ENCODE results near the gene CERT1.

The CERT1 gene

GRCh38 chr5:75463726-75464125, 47.7 kb downstream of the CERT1 start:
- no peak for DNase-seq (ENCODE audit: extremely low spot score)
- TF ChIP-seq ZNF384 (IDR thresholded peaks at IDR 0.05) (no peak), NFRKB (IDR thresholded peaks at IDR 0.05) (no peak), CTBP1 (IDR thresholded peaks at IDR 0.05; ENCODE audit: borderline replicate concordance) (no peak)
- ChIA-PET CTCF (no interaction called here), POLR2A (no interaction called here)

GRCh38 chr5:75461679-75462078, 49.8 kb downstream of the CERT1 start:
- no peak for DNase-seq (ENCODE audit: extremely low spot score)
- ChIA-PET POLR2A (no interaction called here), CTCF (interaction anchor here (0.6 to 0.7 kb wide), 2 partner anchors 19 to 789 kb away, joined by 5 to 7 read pairs; no protein-coding TSS in a partner anchor)
- TF ChIP-seq LEF1 (IDR thresholded peaks at IDR 0.05; ENCODE audit: borderline replicate concordance) (no peak), TARDBP (IDR thresholded peaks at IDR 0.05) (no peak), FOXK2 (IDR thresholded peaks at IDR 0.05) (no peak), SUZ12 (IDR thresholded peaks at IDR 0.05) (no peak), BHLHE40 (IDR thresholded peaks at IDR 0.05; ENCODE audit: borderline replicate concordance) (no peak), NFRKB (IDR thresholded peaks at IDR 0.05) (no peak), HDGF (IDR thresholded peaks at IDR 0.05; ENCODE audit: borderline replicate concordance) (no peak), ARNT (IDR thresholded peaks at IDR 0.05) (no peak)

GRCh38 chr5:75460942-75461610, 50.4 kb downstream of the CERT1 start:
- POLR2A ChIA-PET, result no interaction called here
- CTCF ChIA-PET, result interaction anchor here (0.7 kb wide), 1 partner anchor 20 kb away, joined by 7 read pairs; no protein-coding TSS in a partner anchor
- TF ChIP-seq FOXM1 (IDR thresholded peaks at IDR 0.05; ENCODE audit: borderline replicate concordance) (no peak), FOXA1 (IDR thresholded peaks at IDR 0.05) (no peak), ZNF384 (IDR thresholded peaks at IDR 0.05) (no peak), HDGF (IDR thresholded peaks at IDR 0.05; ENCODE audit: borderline replicate concordance) (no peak), ARNT (IDR thresholded peaks at IDR 0.05) (no peak), SP1 (IDR thresholded peaks at IDR 0.05) (no peak), ELF4 (IDR thresholded peaks at IDR 0.05) (no peak), FOXK2 (IDR thresholded peaks at IDR 0.05) (no peak), NFRKB (IDR thresholded peaks at IDR 0.05) (no peak), CTBP1 (IDR thresholded peaks at IDR 0.05; ENCODE audit: borderline replicate concordance) (no peak), SUZ12 (IDR thresholded peaks at IDR 0.05) (no peak), BHLHE40 (IDR thresholded peaks at IDR 0.05; ENCODE audit: borderline replicate concordance) (no peak), LEF1 (IDR thresholded peaks at IDR 0.05; ENCODE audit: borderline replicate concordance) (no peak), L3MBTL2 (conservative IDR thresholded peaks at IDR 0.05) (no peak), PKNOX1 (IDR thresholded peaks at IDR 0.05) (no peak), TARDBP (IDR thresholded peaks at IDR 0.05) (no peak)
- DNase-seq (ENCODE audit: extremely low spot score), result no peak

GRCh38 chr5:75460532-75460931, 50.9 kb downstream of the CERT1 start:
- DNase-seq (ENCODE audit: extremely low spot score), result no peak
- TF ChIP-seq NFRKB (IDR thresholded peaks at IDR 0.05), result no peak
- TF ChIP-seq BHLHE40 (IDR thresholded peaks at IDR 0.05; ENCODE audit: borderline replicate concordance), result no peak
- no peak for TF ChIP-seq SP1 (IDR thresholded peaks at IDR 0.05)
- TF ChIP-seq ARNT (IDR thresholded peaks at IDR 0.05), result no peak
- no peak for TF ChIP-seq PKNOX1 (IDR thresholded peaks at IDR 0.05)
- TF ChIP-seq CTBP1 (IDR thresholded peaks at IDR 0.05; ENCODE audit: borderline replicate concordance), result no peak
- TF ChIP-seq FOXA1 (IDR thresholded peaks at IDR 0.05), result no peak
- TF ChIP-seq ELF4 (IDR thresholded peaks at IDR 0.05), result no peak
- TF ChIP-seq SUZ12 (IDR thresholded peaks at IDR 0.05), result no peak
- no peak for TF ChIP-seq ZNF384 (IDR thresholded peaks at IDR 0.05)
- TF ChIP-seq FOXM1 (IDR thresholded peaks at IDR 0.05; ENCODE audit: borderline replicate concordance), result no peak
- TF ChIP-seq HDGF (IDR thresholded peaks at IDR 0.05; ENCODE audit: borderline replicate concordance), result no peak
- TF ChIP-seq TARDBP (IDR thresholded peaks at IDR 0.05), result no peak
- no peak for TF ChIP-seq L3MBTL2 (conservative IDR thresholded peaks at IDR 0.05)
- TF ChIP-seq FOXK2 (IDR thresholded peaks at IDR 0.05), result no peak
- TF ChIP-seq LEF1 (IDR thresholded peaks at IDR 0.05; ENCODE audit: borderline replicate concordance), result no peak
- CTCF ChIA-PET, result no interaction called here
- POLR2A ChIA-PET, result no interaction called here

GRCh38 chr5:75457691-75458090, 53.7 kb downstream of the CERT1 start:
- TF ChIP-seq ARNT (IDR thresholded peaks at IDR 0.05) (no peak), CTBP1 (IDR thresholded peaks at IDR 0.05; ENCODE audit: borderline replicate concordance) (no peak), ELF4 (IDR thresholded peaks at IDR 0.05) (no peak), SUZ12 (IDR thresholded peaks at IDR 0.05) (no peak), HDGF (IDR thresholded peaks at IDR 0.05; ENCODE audit: borderline replicate concordance) (no peak), NFRKB (IDR thresholded peaks at IDR 0.05) (no peak), ZNF384 (IDR thresholded peaks at IDR 0.05) (no peak), L3MBTL2 (conservative IDR thresholded peaks at IDR 0.05) (no peak), PKNOX1 (IDR thresholded peaks at IDR 0.05) (no peak), FOXM1 (IDR thresholded peaks at IDR 0.05; ENCODE audit: borderline replicate concordance) (no peak), FOXA1 (IDR thresholded peaks at IDR 0.05) (no peak)
- ChIA-PET POLR2A (no interaction called here), CTCF (no interaction called here)
- no peak for DNase-seq (ENCODE audit: extremely low spot score)

- no peak for TF ChIP-seq CTBP1 (IDR thresholded peaks at IDR 0.05; ENCODE audit: borderline replicate concordance)
- no peak for DNase-seq (ENCODE audit: extremely low spot score)
- POLR2A ChIA-PET, result no interaction called here
- CTCF ChIA-PET, result no interaction called here
Measured at GRCh38 chr5:75457161-75457560, 54.3 kb downstream of the CERT1 start.

Data from HEK293T (cell line).